GM18517 (cell line): ENCODE results near the gene ABCA4.
"Not testable (repeated sequence)": the region's sequence is repeated elsewhere in the genome, so short reads cannot be mapped to it uniquely, and the experiment has no call there.

Experiments
- ATAC-seq: cut with Tn5 transposase; IDR thresholded peaks from one replicate; pipeline ENCODE4 v1.9.1; 2021; ENCODE audit warnings: mild to moderate bottlenecking, moderate library complexity; ENCODE audit not compliant: unreplicated experiment

ABCA4 gene

DNA sequence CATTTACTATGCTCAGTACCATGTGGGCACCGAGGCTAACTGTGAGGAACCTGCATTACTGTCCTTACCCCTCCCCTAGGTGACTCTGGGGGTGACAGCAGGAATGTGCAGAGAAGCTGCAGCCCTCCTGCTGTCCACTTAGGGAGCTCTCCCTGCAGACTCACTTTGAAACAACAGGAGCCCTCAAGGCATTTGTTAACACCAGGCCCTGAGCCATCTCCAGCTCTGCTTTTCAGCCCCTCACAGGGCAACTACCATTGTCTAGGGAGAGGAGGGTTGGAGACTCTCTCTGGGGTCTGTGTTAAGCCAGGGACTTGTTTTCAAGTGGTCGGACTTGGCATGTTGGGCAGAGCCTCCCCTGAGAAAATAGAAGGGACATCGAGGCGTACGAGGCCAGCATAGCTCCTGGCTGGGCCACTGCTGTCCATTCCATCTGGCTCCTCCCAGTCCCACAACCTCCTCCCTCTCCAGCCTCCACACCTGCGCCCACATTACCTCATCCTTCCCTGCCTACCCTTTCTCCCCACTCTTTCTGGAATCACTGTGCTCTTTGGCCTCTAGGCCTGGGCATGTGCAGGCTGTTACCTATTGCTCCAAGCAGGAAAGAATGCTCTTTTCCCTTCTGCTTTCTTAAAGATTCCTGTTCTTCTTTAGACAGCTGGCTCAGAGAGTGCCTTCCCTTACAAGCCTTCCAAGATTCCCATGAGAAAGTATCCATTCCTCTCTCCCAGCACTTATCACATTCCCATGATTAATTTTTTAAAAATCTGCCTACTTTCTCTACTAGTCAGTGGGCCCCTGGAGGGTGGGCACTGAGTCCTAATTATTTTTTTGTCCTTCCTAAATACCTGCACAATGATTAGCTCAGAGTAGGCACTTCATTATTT lies 109.0 kb downstream of the ABCA4 start:
- ATAC-seq, result no peak

DNA sequence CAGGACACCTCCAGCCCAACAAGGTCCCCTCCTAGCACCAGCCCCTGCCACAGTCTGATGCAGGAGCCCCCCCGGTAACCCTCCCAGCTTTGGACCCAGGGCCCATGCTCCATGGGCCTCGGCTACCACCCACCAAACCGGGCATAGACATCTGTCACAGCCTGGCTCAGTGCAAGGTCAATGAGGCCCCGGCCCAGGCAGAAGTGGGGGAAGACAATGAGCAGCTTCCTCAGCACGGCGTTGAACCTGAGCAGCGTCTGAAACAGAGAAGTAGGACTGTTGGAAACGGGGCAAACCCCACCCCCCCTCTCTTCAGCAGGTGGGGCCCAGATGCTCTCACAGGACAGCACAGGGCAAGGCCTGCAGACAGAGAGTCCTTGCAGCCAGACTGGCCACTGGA lies 109.8 kb downstream of the ABCA4 start:
- no peak for ATAC-seq

DNA sequence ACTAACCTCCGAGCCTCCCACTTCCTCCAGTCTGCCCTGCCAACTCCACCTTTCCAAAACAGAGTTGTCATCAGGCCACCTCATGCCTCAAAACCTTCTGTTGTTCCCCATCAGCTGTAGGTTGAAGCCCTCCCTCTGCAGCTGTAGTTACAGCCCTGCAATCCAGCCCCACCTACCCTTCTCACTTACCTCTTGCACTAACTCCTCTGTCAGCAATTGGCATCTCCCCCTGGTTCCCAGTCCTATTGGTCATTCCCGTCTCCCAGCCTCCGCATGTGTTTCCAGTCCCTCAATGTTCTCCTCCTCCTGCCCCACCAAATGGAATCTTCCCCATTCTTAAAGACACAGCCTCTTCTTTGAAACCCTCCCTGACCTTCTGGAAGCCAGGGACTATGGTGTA lies 111.6 kb downstream of the ABCA4 start:
- ATAC-seq, result no peak

DNA sequence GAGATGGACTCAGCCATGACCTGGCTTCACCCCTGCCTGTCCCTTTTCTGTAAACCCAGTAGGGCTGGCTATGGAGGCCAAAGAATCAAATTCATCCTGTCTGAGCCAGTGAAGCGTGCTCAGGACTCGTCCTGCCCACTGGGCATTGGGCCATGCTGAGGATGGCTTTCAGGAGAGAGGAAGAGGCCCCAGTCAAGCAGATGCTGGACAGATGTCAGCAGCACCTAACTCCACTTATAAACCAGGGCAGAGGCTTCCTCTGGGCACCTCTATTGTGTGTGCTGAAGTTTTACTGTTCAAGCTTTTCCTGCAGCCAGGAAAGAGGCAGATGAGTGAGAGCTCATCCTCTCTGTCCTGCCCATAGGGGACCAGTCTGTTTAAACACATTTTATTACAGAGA lies 114.3 kb downstream of the ABCA4 start:
- ATAC-seq, result no peak

DNA sequence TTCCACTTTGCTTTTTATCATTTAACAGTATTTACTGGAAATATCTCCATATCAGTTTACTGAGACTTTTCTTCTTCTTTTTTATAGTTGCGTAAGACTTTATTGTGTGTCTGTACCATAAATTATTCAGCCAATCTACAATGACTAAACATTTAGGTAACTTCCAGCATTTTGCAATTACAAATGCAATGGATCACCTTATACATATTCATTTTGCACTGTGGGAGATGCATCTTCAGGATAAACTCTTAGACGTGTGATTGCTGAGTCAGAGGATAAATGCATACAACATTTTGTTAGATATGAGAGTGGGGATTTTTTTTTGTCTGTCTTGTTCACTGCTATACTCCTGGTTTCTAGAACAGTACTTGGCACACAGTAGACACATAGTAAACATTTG lies 116.0 kb downstream of the ABCA4 start:
- ATAC-seq, result no peak

DNA sequence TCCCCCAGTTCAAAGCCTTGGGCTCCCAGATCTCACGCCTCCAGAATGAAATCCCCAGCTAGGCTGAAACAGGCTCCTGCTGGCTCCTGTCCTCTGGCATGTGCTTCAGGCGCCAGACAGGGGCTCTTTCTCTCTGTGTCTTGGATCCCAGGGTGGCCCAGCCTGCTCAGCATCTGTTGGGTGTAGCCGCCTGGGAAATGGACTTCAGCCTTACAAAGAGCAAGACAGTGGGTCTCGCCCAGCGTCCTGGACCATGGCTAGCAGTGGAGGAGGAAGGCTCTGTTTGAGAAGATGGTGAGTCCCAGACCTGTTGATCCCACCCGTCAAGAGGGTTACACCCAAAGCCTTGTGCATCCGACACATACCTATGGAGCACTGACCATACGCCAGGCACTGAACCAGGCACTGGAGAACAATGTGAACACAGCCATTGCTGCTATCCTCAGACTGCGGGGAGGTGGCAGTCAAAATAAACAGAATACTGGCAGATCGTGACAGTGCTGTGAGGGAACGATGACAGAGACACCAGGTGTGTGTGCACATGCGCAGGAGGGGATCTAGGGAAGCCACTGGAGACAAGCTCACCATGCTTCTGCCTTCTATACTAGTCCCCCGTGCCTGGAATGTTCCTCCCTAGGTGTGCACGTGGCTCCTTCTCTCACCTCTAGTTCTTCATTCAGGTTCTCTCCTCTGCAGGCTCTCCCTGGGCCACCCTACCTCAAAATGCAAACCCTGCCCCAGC lies 118.7 kb downstream of the ABCA4 start:
- no peak for ATAC-seq

DNA sequence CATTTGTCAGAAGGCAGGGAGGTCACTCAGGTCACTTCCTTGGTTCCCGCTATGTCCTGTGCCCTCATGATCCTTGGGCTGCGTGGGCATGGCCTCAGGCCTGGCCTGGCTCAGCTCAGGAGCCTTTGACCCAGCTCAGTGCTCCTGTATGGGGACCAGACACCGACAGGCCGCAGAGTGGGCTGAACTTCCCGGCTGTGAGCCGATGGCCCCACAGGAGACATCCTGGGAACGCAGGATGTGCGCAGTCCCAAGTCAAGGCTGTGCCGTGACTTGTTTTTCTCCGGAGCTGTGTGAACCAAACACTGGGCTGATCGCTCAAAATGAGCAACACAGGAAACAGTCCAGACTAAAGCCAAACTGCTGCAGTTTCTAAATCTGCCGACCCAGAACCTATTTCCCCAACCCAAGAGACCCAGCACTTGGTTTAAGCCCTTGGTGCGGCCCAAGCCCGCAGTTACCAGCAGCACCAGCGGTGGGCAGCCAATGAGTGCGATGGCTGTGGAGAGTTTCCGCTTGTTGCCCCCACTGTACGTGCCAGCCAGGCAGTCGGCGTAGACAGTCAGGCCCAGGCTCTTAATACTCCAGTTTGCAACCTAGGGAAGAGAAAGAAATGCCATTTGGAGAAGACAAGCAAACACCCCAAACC lies 119.4 kb downstream of the ABCA4 start:
- no peak for ATAC-seq

DNA sequence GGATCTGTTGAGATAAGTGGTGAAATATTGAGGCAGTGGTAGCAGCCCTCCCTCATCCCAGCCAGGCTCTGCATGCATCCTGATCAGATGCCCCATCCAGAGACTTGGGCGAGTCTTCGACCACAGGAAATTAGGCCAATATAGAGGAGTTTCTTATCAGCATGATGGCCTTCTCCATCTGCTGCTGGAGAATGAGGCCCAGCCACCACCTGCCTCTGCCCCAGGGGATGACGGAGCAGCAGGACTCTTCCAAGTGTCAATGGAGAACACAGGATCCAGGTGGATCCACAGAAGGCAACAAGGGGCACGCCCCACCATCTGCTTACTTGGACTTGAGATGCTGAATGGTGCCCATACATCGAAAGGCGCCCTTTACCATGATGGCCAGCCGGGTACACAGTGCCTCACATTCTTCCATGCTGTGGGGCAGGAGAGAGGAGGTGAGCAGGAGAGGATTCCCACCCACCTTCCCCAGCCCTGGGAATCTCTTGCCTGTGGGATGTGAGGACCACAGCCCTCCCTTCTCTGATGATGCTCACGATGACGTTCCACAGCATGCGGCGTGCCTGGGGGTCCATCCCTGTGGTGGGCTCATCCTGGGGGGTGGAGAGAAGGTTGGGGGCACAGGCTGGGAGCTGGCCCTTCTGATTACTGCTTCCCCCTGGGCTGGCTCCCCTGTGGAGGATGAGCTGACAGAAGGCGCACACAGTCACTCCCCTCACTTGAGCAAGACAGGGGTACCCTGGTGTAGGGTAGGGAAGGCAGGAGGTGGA lies 120.3 kb downstream of the ABCA4 start:
- ATAC-seq, result no peak

DNA sequence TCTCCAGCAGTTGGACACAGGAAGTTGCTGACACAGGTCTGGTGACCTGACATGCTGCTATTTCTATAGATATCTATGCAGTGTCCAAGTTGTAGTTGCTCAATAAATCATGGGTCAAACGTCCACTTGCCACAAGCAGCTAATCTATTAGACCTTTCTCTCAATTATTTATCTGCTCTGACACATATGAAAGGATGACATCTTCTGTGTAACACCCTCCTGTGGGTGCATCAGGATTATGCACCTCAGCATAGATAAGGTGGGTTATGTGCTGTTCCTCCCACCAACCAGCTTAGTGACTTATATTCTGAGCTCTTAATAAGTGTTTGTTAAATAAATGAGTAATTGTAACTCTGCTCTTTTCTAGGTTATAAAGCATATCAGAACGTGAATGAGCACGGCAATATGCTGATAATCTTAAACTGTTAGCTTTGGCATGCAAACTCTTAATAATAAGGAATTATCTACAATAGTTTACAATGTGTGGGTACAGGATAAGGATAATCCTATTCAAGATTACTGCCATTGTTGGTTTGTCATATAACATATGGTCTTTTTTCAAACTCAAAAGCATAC lies 121.0 kb downstream of the ABCA4 start:
- ATAC-seq, result no peak

DNA sequence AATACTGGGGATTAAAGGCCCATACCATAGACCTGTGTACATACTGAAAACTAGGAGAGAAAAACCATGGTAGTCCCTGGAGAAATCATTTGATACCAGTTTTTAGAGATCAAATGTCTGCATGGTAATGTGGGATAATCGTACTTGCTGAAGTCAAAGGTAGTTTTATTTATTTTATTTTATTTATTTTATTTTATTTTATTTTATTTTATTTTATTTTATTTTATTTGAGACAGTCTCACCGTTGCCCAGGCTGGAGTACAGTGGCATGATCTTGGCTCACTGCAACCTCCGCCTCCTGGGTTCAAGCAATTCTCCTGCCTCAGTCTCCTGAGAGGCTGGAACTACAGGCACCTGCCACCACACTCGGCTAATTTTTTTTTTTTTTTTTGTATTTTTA lies 122.4 kb downstream of the ABCA4 start:
- ATAC-seq, result not testable (repeated sequence)

DNA sequence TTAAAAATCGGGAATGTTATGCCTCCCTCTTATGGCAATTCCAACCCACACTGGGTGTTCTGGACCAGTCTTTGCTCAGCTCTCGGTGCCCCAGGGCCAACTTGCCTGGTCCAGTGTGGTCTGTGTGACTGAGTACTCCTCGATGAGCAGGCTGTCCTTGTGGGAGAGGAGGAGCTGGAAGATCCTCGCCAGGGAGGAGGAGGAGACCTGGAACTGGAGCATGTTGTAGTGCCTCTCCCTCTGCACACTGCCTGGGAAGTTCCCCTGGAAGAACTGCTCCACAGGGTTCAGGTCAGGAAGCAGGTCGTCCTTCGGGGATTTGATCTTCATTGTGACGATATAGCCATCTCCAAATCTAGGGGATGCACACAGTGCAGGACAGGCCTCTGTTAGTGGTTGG lies 123.2 kb downstream of the ABCA4 start:
- ATAC-seq, result no peak

DNA sequence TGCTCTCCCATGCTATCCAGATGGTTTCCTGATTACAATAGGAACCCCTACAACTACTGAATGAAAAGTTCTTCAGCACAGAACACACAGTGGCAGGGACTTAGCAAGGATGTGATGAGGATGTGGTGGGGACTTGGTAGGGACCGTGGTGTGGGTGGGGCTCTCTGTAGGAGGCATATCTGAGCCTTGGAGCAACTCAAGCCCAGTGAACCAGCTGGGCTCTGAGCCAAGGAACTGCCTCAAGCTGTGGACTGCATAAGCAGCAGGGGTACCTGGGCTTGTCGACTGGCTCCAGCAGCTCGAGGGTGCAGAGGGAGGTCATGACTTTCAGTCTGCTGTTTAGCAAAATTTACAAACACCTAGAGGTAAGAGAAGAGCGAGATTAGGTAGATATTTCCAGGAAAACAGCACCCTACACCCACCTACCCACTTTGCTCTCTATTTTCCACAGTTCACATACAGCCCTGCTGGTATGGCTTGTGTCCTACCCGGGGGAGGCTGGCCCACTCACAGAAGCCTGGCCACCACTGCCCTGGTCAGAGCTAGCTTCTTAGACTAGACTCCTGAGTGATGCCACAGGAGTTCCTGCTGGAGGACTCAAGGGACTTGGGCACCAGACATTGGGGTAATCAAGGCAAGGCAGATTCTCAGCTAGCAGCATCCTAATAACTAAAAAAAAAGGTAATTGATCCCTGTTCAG lies 125.0 kb downstream of the ABCA4 start:
- ATAC-seq, result no peak

DNA sequence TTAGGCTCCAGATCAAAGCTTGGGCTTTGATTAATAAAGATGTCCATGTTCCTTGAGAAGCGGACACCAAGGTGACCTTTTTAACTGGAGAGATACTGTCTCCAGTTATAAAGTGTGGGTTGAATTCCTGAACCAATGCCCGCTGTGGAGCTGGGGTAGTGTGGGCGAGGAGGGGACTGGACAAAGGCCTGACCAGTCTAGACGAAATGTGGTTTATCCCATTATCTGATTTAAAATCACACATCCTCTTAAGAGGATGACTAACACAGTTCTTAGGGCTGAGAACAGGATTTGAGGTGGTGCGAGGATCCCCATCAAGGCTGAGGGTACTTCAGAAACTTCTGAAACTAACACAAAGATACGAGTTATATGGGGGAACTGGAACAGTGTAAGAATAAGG lies 127.2 kb downstream of the ABCA4 start:
- no peak for ATAC-seq

DNA sequence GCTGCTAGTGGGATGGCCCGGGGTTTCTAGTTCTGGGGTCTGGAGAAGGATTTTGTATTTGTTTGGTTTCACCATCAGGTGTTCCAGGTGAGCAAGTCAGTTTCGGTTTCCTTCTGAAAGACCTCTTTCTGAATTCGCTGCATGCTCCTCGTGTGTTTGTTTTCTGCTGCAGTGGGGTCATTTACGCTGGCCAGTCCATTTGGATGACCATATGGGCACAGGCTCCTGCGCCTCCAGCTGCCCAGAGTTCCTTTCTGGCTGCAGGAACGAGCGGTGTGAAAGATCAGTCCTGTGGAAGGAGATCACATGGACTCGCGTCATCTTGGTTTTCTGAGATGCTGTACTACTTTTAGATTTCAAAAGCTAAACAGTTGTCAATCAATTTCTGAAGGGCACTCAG lies 128.0 kb downstream of the ABCA4 start:
- ATAC-seq, result no peak

DNA sequence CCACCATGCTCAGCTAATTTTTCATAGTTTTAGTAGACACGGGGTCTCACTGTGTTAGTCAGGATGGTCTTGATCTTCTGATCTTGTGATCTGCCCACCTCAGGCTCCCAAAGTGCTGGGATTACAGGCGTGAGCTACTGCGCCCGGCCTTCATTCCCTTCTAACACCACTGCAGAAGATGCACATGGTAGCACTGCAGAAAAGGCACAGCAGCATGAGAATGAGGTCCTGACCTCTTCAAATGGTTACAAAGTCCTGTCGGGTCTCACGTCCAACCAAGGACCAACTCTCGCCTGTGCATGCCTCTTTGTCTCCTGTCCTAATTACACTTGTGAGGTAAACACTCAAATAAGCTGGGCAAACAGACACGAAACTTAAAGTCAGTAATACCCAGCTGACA lies 128.8 kb downstream of the ABCA4 start:
- no peak for ATAC-seq

DNA sequence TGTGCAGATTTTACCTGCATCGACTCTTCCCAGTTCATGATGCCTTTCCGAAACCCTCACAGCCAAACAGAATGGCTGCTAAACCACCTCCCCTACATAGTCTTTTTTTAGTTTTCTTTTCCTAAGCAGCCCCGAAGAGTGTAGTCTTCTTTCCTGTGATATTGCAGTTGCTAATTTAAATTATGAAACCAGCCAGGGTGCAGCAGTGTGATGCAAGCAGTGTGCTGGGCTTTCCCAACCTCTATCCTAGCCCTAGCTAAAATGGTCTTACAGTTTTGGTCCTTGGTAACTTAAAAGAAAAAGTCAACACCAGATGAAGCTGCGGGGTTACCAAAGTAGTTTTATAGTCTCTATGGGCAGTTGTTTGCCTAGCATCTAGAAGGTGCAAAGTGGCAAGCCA lies 129.7 kb downstream of the ABCA4 start:
- ATAC-seq, result no peak

DNA sequence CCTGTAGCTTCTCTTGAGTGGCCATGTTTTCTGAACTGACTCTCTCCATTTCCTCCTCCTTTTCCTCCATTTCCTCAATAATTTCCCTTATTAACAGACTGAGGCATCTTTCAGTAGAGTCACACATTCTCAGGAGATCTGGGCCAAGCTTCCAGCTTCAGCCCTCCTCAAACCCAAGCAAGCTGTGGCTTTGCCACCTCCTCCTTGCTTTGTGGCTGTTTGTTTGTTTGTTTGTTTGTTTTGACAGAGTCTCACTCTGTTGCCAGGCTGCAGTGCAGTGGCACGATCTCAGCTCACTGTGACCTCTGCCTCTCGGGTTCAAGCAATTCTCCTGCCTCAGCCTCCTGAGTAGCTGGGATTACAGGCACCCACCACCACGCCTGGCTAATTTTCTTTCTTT lies 130.5 kb downstream of the ABCA4 start:
- ATAC-seq, result not testable (repeated sequence)

DNA sequence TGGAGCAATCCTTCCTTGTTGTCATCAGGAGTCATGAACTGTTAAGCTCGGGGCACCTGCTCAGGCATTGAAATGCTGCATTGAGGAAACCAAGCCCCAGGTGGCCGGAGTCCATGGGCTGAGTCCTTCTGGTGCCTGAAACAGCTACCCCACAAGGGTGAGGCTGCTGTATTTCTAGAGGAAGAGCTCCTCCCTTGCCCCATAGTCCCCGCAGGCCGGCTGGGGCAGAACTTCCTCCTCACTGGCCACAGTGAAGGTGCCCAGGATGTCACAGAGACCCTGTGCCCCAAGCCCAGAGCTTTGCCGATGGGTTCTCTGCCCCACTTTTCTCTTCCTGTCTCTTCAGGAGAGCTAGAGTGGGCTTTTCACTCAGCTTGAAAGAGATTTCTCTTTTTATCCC lies 130.9 kb downstream of the ABCA4 start:
- no peak for ATAC-seq

DNA sequence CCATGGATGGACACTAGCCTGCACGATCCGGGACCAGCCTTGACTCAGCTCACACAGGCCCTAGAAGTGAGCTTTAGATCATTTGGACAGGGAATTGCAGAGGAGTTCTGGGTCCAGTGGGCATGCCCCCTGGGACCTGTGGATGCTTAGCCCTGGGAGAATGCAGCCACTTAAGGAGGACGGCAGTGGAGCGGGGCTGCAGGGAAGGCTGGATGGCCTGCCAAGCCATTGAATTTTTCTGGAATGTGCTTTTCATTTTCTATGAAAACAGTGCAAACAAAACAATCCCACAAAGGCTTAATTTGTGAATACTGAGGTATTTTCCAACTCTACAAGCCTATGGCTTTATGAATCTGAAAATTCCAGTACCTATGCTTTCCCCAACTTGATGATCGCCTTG lies 131.3 kb downstream of the ABCA4 start:
- ATAC-seq, result no peak
